HepG2 (cell line): Measurements from ENCODE around the gene ASTN2. TPM values are rescaled to one million over a fixed set of nuclear protein-coding genes. Genes with fewer than 3 reads are reported as not detected.

Experiments
- ATAC-seq: fragments of 200-7000 bp; cut with Tn5 transposase; 3 replicates; pipeline ENCODE4 v1.9.1; 2020; ENCODE audit warnings: mild to moderate bottlenecking, moderate library complexity
- BruUV-seq: library from RNA; stranded (reverse); fragments of 400-500 nt; replicated peaks from 2 replicates; lab custom pipeline; 2021; lab: Mats Ljungman, UMichigan
- CTCF ChIA-PET: fragments of 300-600 bp; formaldehyde crosslinking; extraction: SDS; loops from one replicate; lab custom pipeline; 2021; ENCODE audit warnings: low total read pairs, inconsistent platforms, low intra/inter-chr PET ratio; lab: Yijun Ruan, JAX
- POLR2A ChIA-PET: fragments of 350-600 bp; sonication (Branson Sonifier 250); formaldehyde crosslinking; loops from one replicate; lab custom pipeline; 2020; ENCODE audit warnings: antibody characterized with exemption, inconsistent platforms; lab: Yijun Ruan, JAX
- DNase-seq: peaks from one replicate; pipeline ENCODE4 v3.0.0-alpha.2; 2015; ENCODE audit warnings: low spot score
- FAIRE-seq: peaks from 3 replicates; lab custom pipeline; 2011; peaks lifted over from hg19 to GRCh38; lab: Jason Lieb, UNC
- H2AFZ ChIP-seq: one replicate; pipeline ENCODE4 v1.6.1; 2011; ENCODE audit warnings: low read length, inconsistent platforms
- H3K27ac ChIP-seq: fragments of 300-600 bp; 3 replicates; pipeline ENCODE4 v1.8.0; 2011; ENCODE audit warnings: mixed run types, mild to moderate bottlenecking, mixed read lengths, low read length, inconsistent platforms; ENCODE audit not compliant: insufficient read depth; ENCODE audit errors: extremely low read length
- H3K27me3 ChIP-seq, 2 experiments: fragments of 200-600 bp in 1 of 2; 2 replicates in 1 of 2; 3 replicates in 1 of 2; pipeline versions ENCODE4 v1.6.0 to v1.8.0; 2011; ENCODE audit warnings: low read length in 2 of 2, mild to moderate bottlenecking in 2 of 2, moderate library complexity in 2 of 2, inconsistent platforms in 1 of 2; ENCODE audit not compliant: insufficient read depth in 2 of 2, control insufficient read depth in 1 of 2
- H3K36me3 ChIP-seq, 2 experiments: fragments of 200-600 bp in 1 of 2; replicated peaks in 1 of 2; 2 replicates in 1 of 2; 3 replicates in 1 of 2; pipeline versions ENCODE4 v1.5.1 to v1.8.0; 2011; ENCODE audit warnings: low read length in 2 of 2, inconsistent platforms in 1 of 2; ENCODE audit not compliant: insufficient read depth in 2 of 2, control insufficient read depth in 1 of 2
- H3K4me1 ChIP-seq: 2 replicates; pipeline ENCODE4 v1.5.1; 2012; ENCODE audit warnings: low read length, inconsistent platforms; ENCODE audit not compliant: insufficient read depth
- H3K4me2 ChIP-seq: 2 replicates; pipeline ENCODE4 v1.6.0; 2011; ENCODE audit warnings: low read depth, low read length, inconsistent platforms
- H3K4me3 ChIP-seq, 3 experiments: fragments of 200-600 bp in 1 of 3; sonication (generic), shearing (Covaris generic) in 1 of 3; replicated peaks in 1 of 3; 2 replicates each; pipeline ENCODE4 v1.5.1; 2011 to 2016; ENCODE audit warnings: low read length in 3 of 3, inconsistent platforms in 2 of 3, low read depth in 2 of 3, mild to moderate bottlenecking in 2 of 3, control low read depth in 1 of 3, mixed read lengths in 1 of 3; ENCODE audit not compliant: insufficient read depth in 1 of 3
- H3K79me2 ChIP-seq: one replicate; pipeline ENCODE4 v1.6.1; 2011; ENCODE audit warnings: low read length, inconsistent platforms; ENCODE audit not compliant: insufficient read depth
- H3K9ac ChIP-seq: 2 replicates; pipeline ENCODE4 v1.6.0; 2011; ENCODE audit warnings: mild to moderate bottlenecking, low read depth, low read length, inconsistent platforms; ENCODE audit not compliant: insufficient read depth
- H3K9me3 ChIP-seq: 2 replicates; pipeline ENCODE4 v1.5.1; 2012; ENCODE audit warnings: mild to moderate bottlenecking, low read length
- H4K20me1 ChIP-seq: 2 replicates; pipeline ENCODE4 v1.6.0; 2011; ENCODE audit warnings: inconsistent platforms, mild to moderate bottlenecking, low read length, moderate library complexity; ENCODE audit not compliant: insufficient read depth
- GABPA ChIP-seq, 2 experiments: IDR thresholded peaks; 2 replicates each; pipeline ENCODE4 v1.6.1; 2011 to 2016; ENCODE audit warnings: low read depth in 2 of 2, low read length in 1 of 2, missing biosample characterization in 1 of 2, missing genetic modification characterization in 1 of 2
- HNRNPL ChIP-seq: fragments of 200-400 bp; formaldehyde crosslinking; IDR thresholded peaks from 2 replicates; pipeline ENCODE4 v1.6.1; 2017; ENCODE audit warnings: mild to moderate bottlenecking, low read depth, low read length
- KDM3A ChIP-seq: IDR thresholded peaks from 2 replicates; pipeline ENCODE4 v1.6.1; 2018; ENCODE audit warnings: low read depth, missing compliant biosample characterization
- MAZ ChIP-seq, 2 experiments: sonication (generic) in 1 of 2; formaldehyde crosslinking in 1 of 2; IDR thresholded peaks; 2 replicates each; pipeline versions ENCODE4 v1.5.0 to v1.6.1; 2012 to 2020; ENCODE audit warnings: low read depth in 2 of 2, mild to moderate bottlenecking in 2 of 2, borderline replicate concordance in 1 of 2, improper control_type of control experiment in 1 of 2, low read length in 1 of 2, missing genetic modification reagents in 1 of 2, moderate library complexity in 1 of 2
- NCOR1 ChIP-seq: fragments of 200-600 bp; sonication (generic); IDR thresholded peaks from 2 replicates; pipeline ENCODE4 v1.7.0; 2017; ENCODE audit warnings: antibody characterized with exemption, low read length, borderline replicate concordance
- RFXAP ChIP-seq: sonication (generic); formaldehyde crosslinking; IDR thresholded peaks from 2 replicates; pipeline ENCODE4 v1.4.0; 2020; ENCODE audit warnings: missing genetic modification reagents, borderline replicate concordance
- RXRB ChIP-seq: IDR thresholded peaks from 2 replicates; pipeline ENCODE4 v1.6.1; 2016; ENCODE audit warnings: borderline replicate concordance, missing genetic modification reagents, missing compliant biosample characterization
- SALL1 ChIP-seq: sonication (generic); formaldehyde crosslinking; IDR thresholded peaks from 2 replicates; pipeline ENCODE4 v1.8.0; 2022; ENCODE audit warnings: mild to moderate bottlenecking, missing genetic modification reagents
- THRA ChIP-seq: sonication (generic); formaldehyde crosslinking; IDR thresholded peaks from 2 replicates; pipeline ENCODE4 v1.4.0; 2020; ENCODE audit warnings: missing genetic modification reagents, borderline replicate concordance
- ZFY ChIP-seq: sonication (generic); formaldehyde crosslinking; IDR thresholded peaks from 2 replicates; pipeline ENCODE4 v1.4.0; 2020; ENCODE audit warnings: missing genetic modification reagents
- ZNF720 ChIP-seq: sonication (generic); formaldehyde crosslinking; IDR thresholded peaks from 2 replicates; pipeline ENCODE4 v1.4.0; 2020; ENCODE audit warnings: missing genetic modification reagents
- WGBS: methylation state at CpG from one replicate; pipeline ENCODE4 v1.1.6; 2017; ENCODE audit warnings: low lambda C conversion rate; 5-methylcytosine and 5-hydroxymethylcytosine counted together
- in situ Hi-C: cut with HindIII; loops from 2 replicates; pipeline ENCODE4 v1.10.0; 2017; ENCODE audit warnings: low pct_unique_long_range_greater_than_20kb; ENCODE audit not compliant: extremely low pct_ligation_motif_present
- intact Hi-C: fragments of 100-400 bp; cut with micrococcal nuclease; formaldehyde crosslinking; loops from one replicate; pipeline ENCODE4 v1.10.0; 2022; ENCODE audit not compliant: unreplicated experiment
- polyA plus RNA-seq, 8 experiments: library from polyadenylated mRNA; depleted of rRNA in 3 of 8; stranded (reverse) in 7 of 8; unstranded in 1 of 8; fragments of >200 nt; fragmentation: Illumina TruSeq in 4 of 8; extraction: Trizol in 4 of 8; gene quantifications; 2 replicates each; pipeline versions ENCODE4 v1.2.1 to v1.2.3, GENCODE V29; 2011 to 2016; ENCODE audit warnings: low read depth in 4 of 8, missing spikeins in 1 of 8, mixed read lengths in 1 of 8; ENCODE audit not compliant: insufficient read depth in 1 of 8
- total RNA-seq, 5 experiments: library from RNA; depleted of rRNA; stranded (reverse); fragments of >200 nt; fragmentation: Illumina TruSeq; extraction: Trizol; gene quantifications; 2 replicates each; pipeline ENCODE4 v1.2.3, GENCODE V29; 2016; ENCODE audit warnings: low read depth in 1 of 5
- TF ChIP-seq, protein P1 (sequence below): IDR thresholded peaks from 2 replicates; pipeline ENCODE4 v1.6.1; 2016; ENCODE audit warnings: low read depth
- TF ChIP-seq, protein P2 (sequence below): sonication (generic); formaldehyde crosslinking; IDR thresholded peaks from 2 replicates; pipeline ENCODE4 v1.4.0; 2020; ENCODE audit warnings: missing genetic modification reagents, mild to moderate bottlenecking, borderline replicate concordance
- TF ChIP-seq, protein P3 (sequence below): sonication (generic); formaldehyde crosslinking; IDR thresholded peaks from 2 replicates; pipeline ENCODE4 v1.8.0; 2022; ENCODE audit warnings: low read depth, missing genetic modification reagents

The ASTN2 gene
- total and polyA plus RNA-seq, 2 of the 13 experiments (the other 11 are each of a cell fraction or from before 2014, with no cell fraction given), result 5.2 to 13.5 TPM

DNA sequence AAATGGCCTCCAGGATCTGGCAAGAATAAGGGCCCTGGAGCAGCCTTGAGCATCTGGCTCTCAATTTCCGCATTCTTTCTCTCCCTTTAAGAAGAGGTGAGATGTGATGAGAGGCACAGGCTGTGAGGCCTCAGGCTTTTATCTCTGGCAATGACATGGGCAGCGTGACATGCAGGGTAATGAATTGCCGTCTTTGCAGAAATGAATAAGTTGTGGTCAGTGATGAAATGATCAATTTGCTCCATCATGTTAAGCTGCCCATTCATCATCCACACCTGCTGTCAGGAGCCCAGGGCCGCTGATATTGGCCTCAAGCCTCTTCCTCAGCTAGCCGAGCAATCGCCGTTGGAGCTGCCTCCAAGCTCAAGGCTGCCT is 462.4 kb downstream of the ASTN2 start (continued):
- TF ChIP-seq RFXAP (CRISPR knock-in tag) (no peak), KDM3A (CRISPR knock-in tag) (no peak)
- TF ChIP-seq, all 625 proteins: peak for 0

DNA sequence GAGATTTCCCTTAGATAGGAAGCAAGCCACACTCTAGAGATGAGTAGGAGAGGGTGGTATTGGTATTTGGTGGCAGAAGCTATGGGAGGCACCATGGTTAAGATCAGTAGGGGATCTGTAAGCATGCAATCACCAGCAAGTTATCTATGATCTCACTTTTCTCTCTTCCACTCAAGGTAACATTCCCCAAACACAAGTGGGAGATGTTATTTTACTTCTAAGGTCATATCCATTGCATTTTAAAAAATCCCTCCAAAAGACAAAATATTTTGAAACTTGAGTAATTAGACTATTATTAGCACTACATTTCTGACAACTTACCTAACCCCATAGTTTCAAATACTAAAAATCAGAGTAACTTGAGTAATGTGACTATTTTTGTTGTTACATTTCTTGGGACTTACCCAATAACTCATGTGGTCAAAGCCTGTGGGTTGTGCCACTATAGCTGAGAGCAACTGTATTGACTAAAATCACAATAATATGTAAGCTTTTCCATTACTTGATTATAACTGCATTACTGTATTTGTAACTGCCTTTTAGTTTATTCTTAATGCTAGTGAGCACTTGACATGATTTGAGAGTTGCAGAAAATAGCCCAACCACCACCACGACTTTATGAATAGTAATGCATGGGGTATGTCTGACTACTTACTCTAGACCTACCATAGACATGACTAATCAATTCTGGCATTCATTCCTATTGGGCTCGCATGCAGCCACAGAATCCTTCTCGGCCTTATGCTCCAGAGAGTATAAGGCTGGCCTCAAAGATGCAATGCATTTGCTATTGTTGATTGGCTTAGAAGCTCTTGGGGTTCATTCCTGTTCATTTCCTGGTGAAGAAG is 463.0 kb downstream of the ASTN2 start:
- H4K20me1 ChIP-seq, result no peaks in the 10 kb centered on the region
- no peaks in the 10 kb centered on the region for H3K36me3 ChIP-seq
- no peak for ATAC-seq
- no peak overlapping the region for H2AFZ ChIP-seq
- no peak overlapping the region for H3K9ac ChIP-seq
- POLR2A ChIA-PET, result no interaction called here
- no peaks in the 10 kb centered on the region for H3K27me3 ChIP-seq
- CTCF ChIA-PET, result no interaction called here
- WGBS, result 47% methylated on average over 3 of the region's 3 CpGs
- no peaks in the 10 kb centered on the region for H3K4me1 ChIP-seq
- in situ Hi-C loops (no loop called here), intact Hi-C loops (no loop called here)
- no peak for DNase-seq
- BruUV-seq, result no TSS peak
- no peaks in the 10 kb centered on the region for H3K9me3 ChIP-seq
- no peak overlapping the region for H3K4me3 ChIP-seq
- no peak overlapping the region for H3K4me2 ChIP-seq
- no peak for FAIRE-seq
- H3K79me2 ChIP-seq, result no peaks in the 10 kb centered on the region
- H3K27ac ChIP-seq, result no peak overlapping the region
- TF ChIP-seq, protein P1, sequence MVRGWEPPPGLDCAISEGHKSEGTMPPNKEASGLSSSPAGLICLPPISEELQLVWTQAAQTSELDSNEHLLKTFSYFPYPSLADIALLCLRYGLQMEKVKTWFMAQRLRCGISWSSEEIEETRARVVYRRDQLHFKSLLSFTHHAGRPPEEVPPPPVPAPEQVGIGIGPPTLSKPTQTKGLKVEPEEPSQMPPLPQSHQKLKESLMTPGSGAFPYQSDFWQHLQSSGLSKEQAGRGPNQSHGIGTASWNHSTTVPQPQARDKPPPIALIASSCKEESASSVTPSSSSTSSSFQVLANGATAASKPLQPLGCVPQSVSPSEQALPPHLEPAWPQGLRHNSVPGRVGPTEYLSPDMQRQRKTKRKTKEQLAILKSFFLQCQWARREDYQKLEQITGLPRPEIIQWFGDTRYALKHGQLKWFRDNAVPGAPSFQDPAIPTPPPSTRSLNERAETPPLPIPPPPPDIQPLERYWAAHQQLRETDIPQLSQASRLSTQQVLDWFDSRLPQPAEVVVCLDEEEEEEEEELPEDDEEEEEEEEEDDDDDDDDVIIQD (CRISPR knock-in tag), result no peak
- TF ChIP-seq GABPA (IDR thresholded peaks at IDR 0.05; ENCODE audit: low read depth, low read length) (no peak), GABPA (CRISPR knock-in tag; IDR thresholded peaks at IDR 0.05; ENCODE audit: low read depth) (no peak), THRA (no peak), RXRB (no peak), ZNF720 (CRISPR knock-in tag) (no peak), NCOR1 (no peak), SALL1 (CRISPR knock-in tag) (no peak), ZFY (no peak), HNRNPL (no peak), MAZ (IDR thresholded peaks at IDR 0.05; ENCODE audit: borderline replicate concordance, low read depth, low read length) (no peak), MAZ (CRISPR knock-in tag; IDR thresholded peaks at IDR 0.05; ENCODE audit: low read depth) (no peak)
- TF ChIP-seq, protein P2, sequence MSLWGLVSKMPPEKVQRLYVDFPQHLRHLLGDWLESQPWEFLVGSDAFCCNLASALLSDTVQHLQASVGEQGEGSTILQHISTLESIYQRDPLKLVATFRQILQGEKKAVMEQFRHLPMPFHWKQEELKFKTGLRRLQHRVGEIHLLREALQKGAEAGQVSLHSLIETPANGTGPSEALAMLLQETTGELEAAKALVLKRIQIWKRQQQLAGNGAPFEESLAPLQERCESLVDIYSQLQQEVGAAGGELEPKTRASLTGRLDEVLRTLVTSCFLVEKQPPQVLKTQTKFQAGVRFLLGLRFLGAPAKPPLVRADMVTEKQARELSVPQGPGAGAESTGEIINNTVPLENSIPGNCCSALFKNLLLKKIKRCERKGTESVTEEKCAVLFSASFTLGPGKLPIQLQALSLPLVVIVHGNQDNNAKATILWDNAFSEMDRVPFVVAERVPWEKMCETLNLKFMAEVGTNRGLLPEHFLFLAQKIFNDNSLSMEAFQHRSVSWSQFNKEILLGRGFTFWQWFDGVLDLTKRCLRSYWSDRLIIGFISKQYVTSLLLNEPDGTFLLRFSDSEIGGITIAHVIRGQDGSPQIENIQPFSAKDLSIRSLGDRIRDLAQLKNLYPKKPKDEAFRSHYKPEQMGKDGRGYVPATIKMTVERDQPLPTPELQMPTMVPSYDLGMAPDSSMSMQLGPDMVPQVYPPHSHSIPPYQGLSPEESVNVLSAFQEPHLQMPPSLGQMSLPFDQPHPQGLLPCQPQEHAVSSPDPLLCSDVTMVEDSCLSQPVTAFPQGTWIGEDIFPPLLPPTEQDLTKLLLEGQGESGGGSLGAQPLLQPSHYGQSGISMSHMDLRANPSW (CRISPR knock-in tag), result no peak
- TF ChIP-seq, protein P3, sequence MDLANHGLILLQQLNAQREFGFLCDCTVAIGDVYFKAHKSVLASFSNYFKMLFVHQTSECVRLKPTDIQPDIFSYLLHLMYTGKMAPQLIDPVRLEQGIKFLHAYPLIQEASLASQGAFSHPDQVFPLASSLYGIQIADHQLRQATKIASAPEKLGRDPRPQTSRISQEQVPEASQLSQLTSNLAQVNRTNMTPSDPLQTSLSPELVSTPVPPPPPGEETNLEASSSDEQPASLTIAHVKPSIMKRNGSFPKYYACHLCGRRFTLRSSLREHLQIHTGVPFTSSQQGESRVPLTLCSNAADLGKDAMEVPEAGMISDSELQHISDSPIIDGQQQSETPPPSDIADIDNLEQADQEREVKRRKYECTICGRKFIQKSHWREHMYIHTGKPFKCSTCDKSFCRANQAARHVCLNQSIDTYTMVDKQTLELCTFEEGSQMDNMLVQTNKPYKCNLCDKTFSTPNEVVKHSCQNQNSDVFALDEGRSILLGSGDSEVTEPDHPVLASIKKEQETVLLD (CRISPR knock-in tag), result no peak
